Small intestine (tissue), 7 donors: ENCODE measurements around the gene GABRG3. TPM values are rescaled to one million over a fixed set of nuclear protein-coding genes. Genes with fewer than 3 reads are reported as not detected.
A peak's percentile ranks its signal among the peaks of the same experiment; 100 is the strongest.
"Not testable (repeated sequence)": the region's sequence is repeated elsewhere in the genome, so short reads cannot be mapped to it uniquely, and the experiment has no call there.

Experiments
- DNase-seq, 2 donors: peaks; one replicate each; pipeline versions ENCODE4 v3.0.0 to v3.0.0-alpha.2; 2013
- FAIRE-seq: peaks from 2 replicates; lab custom pipeline; 2012; peaks lifted over from hg19 to GRCh38; lab: Jason Lieb, UNC
- H3K27ac ChIP-seq, 3 donors: one replicate each; pipeline ENCODE4 v1.5.1; 2013; ENCODE audit warnings: low read length in 2 of 3, mild to moderate bottlenecking in 2 of 3, control low read depth in 1 of 3, inconsistent platforms in 1 of 3, low read depth in 1 of 3, moderate library complexity in 1 of 3
- H3K27me3 ChIP-seq, 3 donors: one replicate each; pipeline ENCODE4 v1.6.1; 2013; ENCODE audit warnings: low read length in 3 of 3, inconsistent platforms in 1 of 3; ENCODE audit not compliant: control insufficient read depth in 3 of 3, insufficient read depth in 3 of 3
- H3K36me3 ChIP-seq, 3 donors: one replicate each; pipeline ENCODE4 v1.6.1; 2013; ENCODE audit warnings: low read length in 3 of 3, inconsistent platforms in 1 of 3, low read depth in 1 of 3, mild to moderate bottlenecking in 1 of 3, moderate library complexity in 1 of 3; ENCODE audit not compliant: control insufficient read depth in 3 of 3, insufficient read depth in 2 of 3
- H3K4me1 ChIP-seq, 3 donors: one replicate each; pipeline ENCODE4 v1.6.1; 2013; ENCODE audit warnings: low read length in 2 of 3, inconsistent platforms in 1 of 3, low read depth in 1 of 3, mild to moderate bottlenecking in 1 of 3, moderate library complexity in 1 of 3; ENCODE audit not compliant: control insufficient read depth in 3 of 3, insufficient read depth in 2 of 3
- H3K4me3 ChIP-seq, 3 donors: one replicate each; pipeline ENCODE4 v1.5.1; 2013; ENCODE audit warnings: low read length in 3 of 3, control low read depth in 1 of 3, inconsistent platforms in 1 of 3, low read depth in 1 of 3, mild to moderate bottlenecking in 1 of 3, moderate library complexity in 1 of 3
- H3K9me3 ChIP-seq, 2 donors: one replicate each; pipeline ENCODE4 v1.6.1; 2013; ENCODE audit warnings: low read depth in 1 of 2, low read length in 1 of 2; ENCODE audit not compliant: control insufficient read depth in 2 of 2, insufficient read depth in 1 of 2
- WGBS, 3 donors: extraction: QIAGEN DNeasy Blood & Tissue Kit; methylation state at CpG; one replicate each; pipeline ENCODE4 v1.1.7; 2013; 5-methylcytosine and 5-hydroxymethylcytosine counted together
- polyA plus RNA-seq, 4 donors: library from polyadenylated mRNA; stranded (reverse) in 3 of 4; unstranded in 1 of 4; fragments of 200-250 nt in 3 of 4; fragments of 120-200 nt in 1 of 4; gene quantifications; one replicate each; pipeline versions ENCODE4 v1.2.1 to v1.2.3, GENCODE V29; 2013
- donor health status: healthy with polysubstance abuse.
- donor health status: control.
- donor health status: control.
- donor health status: Bipolar disorder and iron deficiency.
- donor health status: healthy.

The GABRG3 gene
- polyA plus RNA-seq, 4 donors, result 0.41 TPM; not detected in 3

DNA sequence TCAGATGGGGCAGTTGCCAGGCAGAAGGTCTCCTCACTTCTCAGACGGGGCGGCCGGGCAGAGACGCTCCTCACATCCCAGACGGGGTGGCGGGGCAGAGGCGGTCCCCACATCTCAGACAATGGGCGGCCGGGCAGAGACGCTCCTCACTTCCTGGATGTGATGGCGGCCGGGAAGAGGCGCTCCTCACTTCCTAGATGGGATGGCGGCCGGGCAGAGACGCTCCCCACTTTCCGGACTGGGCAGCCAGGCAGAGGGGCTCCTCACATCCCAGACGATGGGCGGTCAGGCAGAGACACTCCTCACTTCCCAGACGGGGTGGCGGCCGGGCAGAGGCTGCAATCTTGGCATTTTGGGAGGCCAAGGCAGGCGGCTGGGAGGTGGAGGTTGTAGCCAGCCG is 33.2 kb downstream of the GABRG3 start:
- not testable (repeated sequence) for H3K36me3 ChIP-seq, DNase-seq, H3K27ac ChIP-seq, FAIRE-seq, H3K4me3 ChIP-seq, H3K9me3 ChIP-seq, H3K4me1 ChIP-seq, H3K27me3 ChIP-seq
- WGBS, 3 donors, result 87 to 93% (median 92%) methylated on average over 12 to 24 of the region's 24 CpGs

DNA sequence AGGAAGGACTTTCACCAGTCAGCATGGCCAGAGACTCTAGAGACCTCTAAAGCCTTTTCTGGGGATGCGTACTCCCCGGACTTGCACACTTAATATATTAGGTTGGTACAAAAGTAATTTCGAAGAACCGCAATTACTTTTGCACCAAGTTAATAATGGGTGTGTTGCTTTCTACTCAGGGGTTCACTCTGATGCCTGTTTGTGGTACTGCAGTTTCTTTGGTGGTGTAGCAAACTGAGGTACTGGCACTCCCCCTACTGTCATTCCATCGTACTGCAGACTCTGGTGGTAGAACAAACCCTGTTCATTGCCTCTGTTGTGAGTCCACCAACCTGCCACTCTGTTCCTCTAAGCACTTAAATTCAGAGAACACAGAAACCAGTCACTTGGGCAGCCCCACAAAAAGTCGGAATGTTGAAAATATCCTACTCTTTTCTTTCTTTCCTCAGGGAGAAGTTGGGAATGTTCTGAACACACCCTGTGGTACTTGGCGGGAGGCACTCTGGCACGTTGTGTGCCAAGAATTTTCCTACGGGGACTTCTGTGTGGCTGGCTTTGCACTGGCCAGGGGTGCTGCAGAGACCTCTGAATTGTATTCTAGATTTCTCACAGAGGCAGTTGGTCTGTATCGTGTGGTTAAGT is 46.3 kb downstream of the GABRG3 start:
- 29 to 41% (median 38%) methylated on average over 10 of the region's 10 CpGs for WGBS, 3 donors
- no peak overlapping the region for H3K4me3 ChIP-seq
- H3K36me3 ChIP-seq, result no peaks in the 10 kb centered on the region
- H3K4me1 ChIP-seq, result no peaks in the 10 kb centered on the region
- H3K27ac ChIP-seq, result no peak overlapping the region
- H3K9me3 ChIP-seq, result no peaks in the 10 kb centered on the region
- FAIRE-seq, result no peak
- DNase-seq, result peak; percentile 55 to 65
- no peaks in the 10 kb centered on the region for H3K27me3 ChIP-seq

DNA sequence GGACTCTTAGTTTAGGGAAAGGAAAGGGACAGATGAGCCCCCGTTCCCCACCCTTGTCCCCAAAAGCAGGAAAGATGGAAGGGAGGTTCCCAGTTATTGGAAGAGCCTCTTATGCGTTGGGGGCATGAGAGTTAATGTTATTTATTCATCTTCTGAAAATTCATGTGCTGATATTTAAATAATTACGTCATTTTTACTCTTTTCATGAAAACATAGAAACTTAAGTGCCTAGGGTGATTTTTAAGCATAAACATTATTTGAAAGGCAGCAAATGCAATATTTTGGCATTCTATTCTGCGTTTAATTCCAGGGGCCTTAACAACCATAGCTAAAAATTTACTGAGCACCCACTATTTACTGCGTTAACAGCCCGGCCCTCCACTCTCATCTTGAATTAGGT is 48.7 kb downstream of the GABRG3 start:
- Histone ChIP-seq H3K9me3 (no peaks in the 10 kb centered on the region), H3K27me3 (no peaks in the 10 kb centered on the region), H3K27ac (no peak overlapping the region), H3K4me1 (no peaks in the 10 kb centered on the region), H3K36me3 (no peaks in the 10 kb centered on the region), H3K4me3 (no peak overlapping the region)
- DNase-seq (no peak), FAIRE-seq (no peak)
- 68 to 79% (median 69%) methylated on average over 6 of the region's 6 CpGs for WGBS, 3 donors

DNA sequence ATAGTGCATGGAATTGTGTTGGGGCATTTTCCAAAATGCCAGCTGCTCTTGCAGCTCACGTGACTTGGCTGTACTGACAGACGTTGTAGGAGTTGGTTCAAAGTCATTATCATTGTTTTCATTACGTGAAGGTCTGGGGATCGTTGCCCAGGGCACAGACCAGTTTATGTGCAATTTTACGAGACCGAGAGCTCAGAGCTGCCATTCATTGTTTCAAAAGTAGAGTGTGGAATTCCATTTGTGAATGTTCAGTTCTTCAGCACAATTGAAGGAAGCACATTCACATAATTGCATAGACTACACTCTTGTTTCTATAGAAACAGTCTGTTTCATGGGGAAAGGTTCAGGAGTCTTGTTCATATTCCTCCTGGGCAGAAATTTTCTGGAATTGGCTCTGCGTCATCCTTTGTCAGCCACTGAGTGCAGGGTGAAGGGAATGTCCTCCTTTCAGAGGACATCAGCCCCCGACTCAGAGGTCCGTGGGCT is 54.5 kb downstream of the GABRG3 start:
- FAIRE-seq, result no peak
- H3K4me1 ChIP-seq, result no peaks in the 10 kb centered on the region

DNA sequence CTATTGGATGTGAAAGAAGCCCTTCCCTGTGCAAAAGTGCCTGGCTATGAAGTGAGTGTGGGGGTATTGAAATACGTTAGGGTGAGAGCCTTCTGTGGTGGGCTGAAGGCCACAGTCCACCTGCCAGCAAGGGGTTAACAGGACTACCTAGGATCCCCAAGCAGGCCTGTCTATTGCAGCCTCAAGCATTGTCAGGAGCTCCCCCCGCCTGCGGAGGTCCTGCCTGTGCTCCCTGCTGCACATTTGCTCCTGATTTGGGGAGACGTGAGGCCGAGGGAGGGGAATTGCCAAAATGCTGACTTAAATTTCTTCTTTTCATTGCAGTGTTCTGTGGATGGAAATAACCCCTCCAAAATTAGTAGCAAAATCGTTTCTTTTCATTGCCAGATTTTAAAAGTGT is 56.2 kb downstream of the GABRG3 start:
- DNase-seq, result no peak
- H3K9me3 ChIP-seq, result no peaks in the 10 kb centered on the region
- H3K27me3 ChIP-seq, result no peaks in the 10 kb centered on the region
- no peaks in the 10 kb centered on the region for H3K4me1 ChIP-seq
- H3K27ac ChIP-seq, result no peak overlapping the region
- 60 to 63% (median 61%) methylated on average over 6 of the region's 6 CpGs for WGBS, 3 donors
- FAIRE-seq, result no peak
- no peaks in the 10 kb centered on the region for H3K36me3 ChIP-seq
- H3K4me3 ChIP-seq, result no peak overlapping the region

More for the DNA sequence above, 54.5 kb downstream of the GABRG3 start:
- Histone ChIP-seq H3K36me3 (no peaks in the 10 kb centered on the region), H3K27me3 (no peaks in the 10 kb centered on the region), H3K4me3 (no peak overlapping the region), H3K27ac (no peak overlapping the region), H3K9me3 (no peaks in the 10 kb centered on the region)
- 48 to 58% (median 53%) methylated on average over 9 of the region's 9 CpGs for WGBS, 3 donors
- DNase-seq, result no peak

DNA sequence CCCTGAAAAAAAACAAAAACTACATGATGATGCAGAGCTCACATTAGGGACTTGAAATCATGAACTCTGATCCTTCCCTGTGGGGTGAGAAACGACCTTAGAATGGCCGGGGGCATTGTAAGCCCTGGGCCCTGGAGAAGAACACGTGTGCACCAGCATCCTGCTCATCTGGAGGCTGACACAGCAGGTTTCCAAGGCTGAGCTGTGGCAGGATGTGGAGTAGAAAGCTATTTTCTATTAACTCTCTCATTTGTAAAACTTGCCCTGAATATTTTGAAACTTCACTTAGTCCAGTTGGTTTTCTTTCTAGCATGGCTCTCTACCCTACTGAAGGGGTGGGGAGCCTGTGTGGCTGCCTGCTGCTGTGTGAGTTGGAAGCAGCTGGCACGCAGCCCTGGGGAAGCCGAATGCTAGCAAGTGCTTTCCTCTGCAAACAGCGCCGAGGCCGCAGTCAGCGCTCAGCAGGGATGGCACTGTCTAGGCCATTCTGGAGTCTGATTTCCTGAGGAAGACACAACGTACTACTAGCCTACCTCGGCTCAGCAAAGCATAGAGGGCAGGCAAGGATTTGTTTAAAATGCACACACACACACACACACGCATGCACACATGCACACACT is 58.0 kb downstream of the GABRG3 start:
- FAIRE-seq, result no peak
- no peak for DNase-seq
- Histone ChIP-seq H3K27ac (no peak overlapping the region), H3K36me3 (no peaks in the 10 kb centered on the region), H3K27me3 (no peaks in the 10 kb centered on the region), H3K9me3 (peaks cover 0 to 1% of the 10 kb centered on the region in 2 donors), H3K4me3 (no peak overlapping the region), H3K4me1 (no peaks in the 10 kb centered on the region)
- 60 to 79% (median 67%) methylated on average over 12 of the region's 12 CpGs for WGBS, 3 donors

DNA sequence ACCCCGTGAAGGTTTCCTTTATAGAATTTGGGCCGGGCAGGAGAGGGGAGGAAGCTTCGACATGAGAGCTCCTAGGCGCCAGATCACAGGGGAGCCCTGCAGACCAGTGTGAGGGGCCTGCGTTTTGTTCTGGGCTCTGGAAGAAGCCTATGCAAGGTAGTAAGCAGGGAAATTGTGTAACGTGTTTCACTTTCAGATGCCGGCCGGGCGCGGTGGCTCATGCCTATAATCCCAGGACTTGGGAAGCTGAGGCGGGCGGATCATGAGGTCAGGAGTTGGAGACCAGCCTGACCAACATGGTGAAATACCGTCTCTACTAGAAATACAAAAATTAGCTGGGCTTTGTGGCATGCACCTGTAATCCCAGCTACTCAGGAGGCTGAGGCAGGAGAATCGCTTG is 65.2 kb downstream of the GABRG3 start:
- Histone ChIP-seq H3K27ac (no peak overlapping the region), H3K4me3 (no peak overlapping the region), H3K4me1 (peaks cover 0 to 10% (median 0%) of the 10 kb centered on the region in 3 donors), H3K9me3 (peaks cover 0 to 1% of the 10 kb centered on the region in 2 donors), H3K27me3 (no peaks in the 10 kb centered on the region), H3K36me3 (no peaks in the 10 kb centered on the region)
- FAIRE-seq, result no peak
- WGBS, 3 donors, result 87 to 91% (median 87%) methylated on average over 14 of the region's 14 CpGs
- no peak for DNase-seq

DNA sequence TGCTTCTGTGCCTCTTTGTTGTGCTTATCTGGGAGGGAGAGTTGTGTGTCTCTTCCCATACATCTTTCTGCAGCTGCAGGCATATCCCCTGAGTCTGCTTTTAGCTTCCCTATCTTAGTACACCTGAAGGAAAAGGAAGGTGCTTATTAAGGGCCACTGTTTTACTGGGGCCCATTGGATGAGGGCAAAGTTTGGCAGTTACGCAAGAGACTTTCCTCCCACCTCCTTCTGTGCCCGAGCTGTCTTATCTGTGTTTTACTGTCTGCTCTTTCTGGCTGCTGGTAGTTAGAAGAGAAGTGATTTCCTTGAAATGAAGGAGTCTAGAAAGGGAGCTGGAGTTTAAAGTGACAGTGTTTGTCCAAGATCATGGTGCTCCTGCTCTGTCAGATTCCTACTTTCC is 66.5 kb downstream of the GABRG3 start:
- no peak overlapping the region for H3K4me3 ChIP-seq
- H3K27me3 ChIP-seq, result no peaks in the 10 kb centered on the region
- peaks cover 0 to 1% of the 10 kb centered on the region in 2 donors for H3K9me3 ChIP-seq
- H3K36me3 ChIP-seq, result no peaks in the 10 kb centered on the region
- no peak overlapping the region for H3K27ac ChIP-seq
- H3K4me1 ChIP-seq, result peaks cover 0 to 10% (median 0%) of the 10 kb centered on the region in 3 donors
- WGBS, 3 donors, result 13 to 61% (median 42%) methylated on average over 2 of the region's 2 CpGs
- FAIRE-seq, result no peak
- DNase-seq, result peak; percentile 75 to 78
